H9 (cell line): ENCODE results near the gene SOX21. TPM values are rescaled to one million over a fixed set of nuclear protein-coding genes. Genes with fewer than 3 reads are reported as not detected.

Experiments used
- DNase-seq: peaks from one replicate; pipeline ENCODE4 v3.0.0-alpha.2; 2017
- H2AFZ ChIP-seq: one replicate; pipeline ENCODE4 v1.6.1; 2013; ENCODE audit warnings: mild to moderate bottlenecking, low read length, control low read depth, moderate library complexity
- H2AK5ac ChIP-seq: 2 replicates; pipeline ENCODE4 v1.6.1; 2013; ENCODE audit warnings: low read length, control low read depth, mixed read lengths; ENCODE audit not compliant: insufficient read length
- H2BK120ac ChIP-seq: one replicate; pipeline ENCODE4 v1.6.1; 2013; ENCODE audit warnings: low read depth, mild to moderate bottlenecking, low read length, control low read depth, inconsistent platforms; ENCODE audit not compliant: poor library complexity, severe bottlenecking
- H2BK12ac ChIP-seq: 2 replicates; pipeline ENCODE4 v1.6.1; 2013; ENCODE audit warnings: low read length, control low read depth, mixed read lengths, low read depth; ENCODE audit not compliant: insufficient read length
- H2BK15ac ChIP-seq: 2 replicates; pipeline ENCODE4 v1.6.1; 2013; ENCODE audit warnings: low read depth, low read length, control low read depth
- H2BK20ac ChIP-seq: one replicate; pipeline ENCODE4 v1.6.1; 2013; ENCODE audit warnings: low read depth, mild to moderate bottlenecking, low read length, control low read depth, inconsistent platforms; ENCODE audit not compliant: poor library complexity, severe bottlenecking
- H2BK5ac ChIP-seq: 2 replicates; pipeline ENCODE4 v1.6.1; 2013; ENCODE audit warnings: low read length, control low read depth, mixed read lengths; ENCODE audit not compliant: insufficient read length
- H3K14ac ChIP-seq: 2 replicates; pipeline ENCODE4 v1.6.1; 2013; ENCODE audit warnings: low read length, control low read depth; ENCODE audit not compliant: insufficient read depth
- H3K18ac ChIP-seq: 2 replicates; pipeline ENCODE4 v1.6.1; 2013; ENCODE audit warnings: low read depth, mild to moderate bottlenecking, mixed read lengths, low read length, control low read depth; ENCODE audit not compliant: insufficient read length
- H3K23ac ChIP-seq: 2 replicates; pipeline ENCODE4 v1.6.1; 2013; ENCODE audit warnings: low read length, control low read depth, mixed read lengths, low read depth; ENCODE audit not compliant: insufficient read length
- H3K23me2 ChIP-seq: 2 replicates; pipeline ENCODE4 v1.6.1; 2013; ENCODE audit warnings: low read depth, mild to moderate bottlenecking, mixed read lengths, low read length, control low read depth; ENCODE audit not compliant: insufficient read length, poor library complexity, severe bottlenecking
- H3K27ac ChIP-seq: 2 replicates; pipeline ENCODE4 v1.5.1; 2013; ENCODE audit warnings: low read length, control low read depth, mixed read lengths, low read depth; ENCODE audit not compliant: insufficient read length
- H3K27me3 ChIP-seq: 2 replicates; pipeline ENCODE4 v1.6.1; 2013; ENCODE audit warnings: low read length, control low read depth, inconsistent platforms; ENCODE audit not compliant: insufficient read depth
- H3K4ac ChIP-seq: 2 replicates; pipeline ENCODE4 v1.6.1; 2013; ENCODE audit warnings: low read depth, mild to moderate bottlenecking, control low read depth, inconsistent platforms, low read length, moderate library complexity
- H3K4me1 ChIP-seq: 2 replicates; pipeline ENCODE4 v1.6.1; 2013; ENCODE audit warnings: low read length, control low read depth, inconsistent platforms; ENCODE audit not compliant: insufficient read depth
- H3K4me2 ChIP-seq: 2 replicates; pipeline ENCODE4 v1.6.1; 2013; ENCODE audit warnings: low read length, control low read depth, mixed read lengths; ENCODE audit not compliant: insufficient read length, insufficient read depth
- H3K56ac ChIP-seq: 2 replicates; pipeline ENCODE4 v1.6.1; 2013; ENCODE audit warnings: low read depth, mild to moderate bottlenecking, mixed read lengths, low read length, control low read depth; ENCODE audit not compliant: insufficient read length
- H3K79me1 ChIP-seq: 2 replicates; pipeline ENCODE4 v1.6.1; 2013; ENCODE audit warnings: low read depth, mild to moderate bottlenecking, moderate library complexity, low read length, control low read depth, inconsistent platforms; ENCODE audit not compliant: insufficient read depth, poor library complexity, severe bottlenecking
- H3K79me2 ChIP-seq: 2 replicates; pipeline ENCODE4 v1.6.1; 2013; ENCODE audit warnings: low read length, control low read depth, inconsistent platforms; ENCODE audit not compliant: insufficient read depth
- H3K9ac ChIP-seq: 2 replicates; pipeline ENCODE4 v1.6.1; 2013; ENCODE audit warnings: low read length, control low read depth, mixed read lengths; ENCODE audit not compliant: insufficient read length; ENCODE audit errors: extremely low read depth
- H3K9me3 ChIP-seq: one replicate; pipeline ENCODE4 v1.6.1; 2013; ENCODE audit warnings: low read depth, low read length, inconsistent platforms; ENCODE audit not compliant: control insufficient read depth
- H3T11ph ChIP-seq: one replicate; pipeline ENCODE4 v1.6.1; 2013; ENCODE audit warnings: mild to moderate bottlenecking, low read length, control low read depth, inconsistent platforms
- H4K20me1 ChIP-seq: one replicate; pipeline ENCODE4 v1.6.1; 2013; ENCODE audit not compliant: control insufficient read depth, insufficient read length, insufficient read depth
- H4K5ac ChIP-seq: 2 replicates; pipeline ENCODE4 v1.6.1; 2013; ENCODE audit warnings: low read depth, mild to moderate bottlenecking, mixed read lengths, low read length, control low read depth; ENCODE audit not compliant: insufficient read length
- H4K8ac ChIP-seq: replicated peaks from 2 replicates; pipeline ENCODE4 v1.6.1; 2013; ENCODE audit warnings: low read length, control low read depth, mixed read lengths, low read depth; ENCODE audit not compliant: insufficient read length
- H4K91ac ChIP-seq: 2 replicates; pipeline ENCODE4 v1.6.1; 2013; ENCODE audit warnings: low read depth, mild to moderate bottlenecking, moderate library complexity, mixed read lengths, low read length, control low read depth; ENCODE audit not compliant: insufficient read length
- H3K27ac Mint-ChIP-seq, 3 experiments: 2 replicates in 2 of 3; 3 replicates in 1 of 3; pipeline ENCODE4 v1.8.0; 2020 to 2021; ENCODE audit warnings: mixed read lengths in 3 of 3, mild to moderate bottlenecking in 1 of 3, moderate library complexity in 1 of 3
- H3K27me3 Mint-ChIP-seq: 2 replicates; pipeline ENCODE4 v1.8.0; 2021; ENCODE audit warnings: low read depth, mild to moderate bottlenecking, moderate library complexity, mixed read lengths
- H3K36me3 Mint-ChIP-seq, 3 experiments: 2 replicates in 2 of 3; 3 replicates in 1 of 3; pipeline ENCODE4 v1.8.0; 2020 to 2021; ENCODE audit warnings: low read depth in 3 of 3, mixed read lengths in 3 of 3; ENCODE audit not compliant: insufficient read depth in 1 of 3
- H3K4me1 Mint-ChIP-seq, 2 experiments: 2 replicates each; pipeline ENCODE4 v1.8.0; 2020; ENCODE audit warnings: mixed read lengths in 2 of 2
- H3K4me3 Mint-ChIP-seq, 2 experiments: 2 replicates in 1 of 2; 3 replicates in 1 of 2; pipeline ENCODE4 v1.8.0; 2020 to 2021; ENCODE audit warnings: mild to moderate bottlenecking in 2 of 2, mixed read lengths in 2 of 2, moderate library complexity in 1 of 2
- H3K9me3 Mint-ChIP-seq, 2 experiments: 2 replicates in 1 of 2; 3 replicates in 1 of 2; pipeline ENCODE4 v1.8.0; 2020; ENCODE audit warnings: mild to moderate bottlenecking in 2 of 2, mixed read lengths in 2 of 2, moderate library complexity in 1 of 2
- WGBS: extraction: QIAGEN DNeasy Blood & Tissue Kit; methylation state at CpG from one replicate; pipeline ENCODE4 v1.1.7; 2013; ENCODE audit warnings: missing lambda C conversion rate, low lambda C conversion rate, mixed read lengths; ENCODE audit not compliant: insufficient read length; ENCODE audit errors: extremely low coverage; 5-methylcytosine and 5-hydroxymethylcytosine counted together
- total RNA-seq: library from RNA; stranded (reverse); gene quantifications from 2 replicates; pipeline ENCODE4 v1.2.1, GENCODE V29; 2021
- TF ChIP-seq, protein P1 (sequence below): fragments of 200-600 bp; sonication (generic); conservative IDR thresholded peaks from 3 replicates; pipeline ENCODE4 v1.8.0; 2021; ENCODE audit warnings: antibody characterized with exemption, mild to moderate bottlenecking

SOX21 gene
- total RNA-seq, 1 experiment from 2014 or later = 38.4 TPM

DNA sequence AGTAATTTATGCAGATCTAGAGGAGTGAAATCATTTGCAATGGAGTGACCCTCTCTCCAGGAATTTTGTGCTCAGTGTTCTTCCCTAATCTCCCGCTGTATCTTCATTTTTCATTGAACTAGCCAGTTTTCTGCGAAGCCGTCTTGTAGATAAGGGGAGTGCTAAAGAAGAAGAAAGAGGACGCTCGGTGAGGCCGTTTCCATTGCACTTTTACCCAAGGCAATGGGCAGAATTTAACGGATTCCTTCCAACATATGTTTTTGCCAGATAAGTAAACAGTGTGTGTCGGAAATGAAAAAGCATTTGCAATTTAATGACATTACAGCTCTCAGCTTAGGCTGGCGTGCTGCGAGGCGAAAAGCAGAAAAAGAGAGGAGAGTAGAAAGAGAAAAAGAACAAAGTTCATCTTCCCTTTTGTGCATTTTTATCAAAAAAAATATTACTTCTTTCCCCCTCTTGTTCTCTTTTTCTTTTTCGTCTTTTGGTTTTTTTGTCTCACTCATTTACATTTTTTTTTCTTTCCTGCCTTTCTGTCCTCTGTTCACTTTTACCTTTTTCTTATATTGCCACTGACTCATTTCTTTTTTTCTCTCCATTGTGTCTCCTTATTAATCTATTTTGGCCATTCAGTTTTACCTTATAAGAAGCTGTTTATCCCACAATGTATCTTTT, 49.9 kb downstream of the SOX21 start:
- peak overlapping the region in 1 of 2 experiments; percentile 6; a peak in 1 of 5 replicates for H3K4me3 Mint-ChIP-seq
- Histone ChIP-seq H3K4ac (no peak overlapping the region), H2BK5ac (no peak overlapping the region), H2BK20ac (no peak overlapping the region), H3K79me1 (no peaks in the 10 kb centered on the region), H2BK120ac (no peak overlapping the region), H4K8ac (no peak overlapping the region), H2BK15ac (no peak overlapping the region), H3K9ac (no peak overlapping the region), H3K56ac (no peak overlapping the region), H3K23me2 (no peaks in the 10 kb centered on the region), H3K27me3 (no peaks in the 10 kb centered on the region), H3K79me2 (no peaks in the 10 kb centered on the region), H4K20me1 (no peaks in the 10 kb centered on the region), H3K4me2 (no peak overlapping the region), H3K18ac (no peak overlapping the region), H3K23ac (no peak overlapping the region), H3K27ac (no peak overlapping the region), H4K91ac (no peak overlapping the region), H3K14ac (no peak overlapping the region), H3K9me3 (no peaks in the 10 kb centered on the region), H2BK12ac (no peak overlapping the region), H2AK5ac (no peak overlapping the region), H3T11ph (no peak overlapping the region), H4K5ac (no peak overlapping the region), H3K4me1 (peaks cover 4% of the 10 kb centered on the region; the same call in 1 of the 2 replicates), H2AFZ (no peak overlapping the region)
- no peaks in the 10 kb centered on the region for H3K36me3 Mint-ChIP-seq
- H3K27ac Mint-ChIP-seq = no peak overlapping the region
- H3K4me1 Mint-ChIP-seq = peaks cover 33 to 40% of the 10 kb centered on the region in 2 experiments
- TF ChIP-seq, protein P1, sequence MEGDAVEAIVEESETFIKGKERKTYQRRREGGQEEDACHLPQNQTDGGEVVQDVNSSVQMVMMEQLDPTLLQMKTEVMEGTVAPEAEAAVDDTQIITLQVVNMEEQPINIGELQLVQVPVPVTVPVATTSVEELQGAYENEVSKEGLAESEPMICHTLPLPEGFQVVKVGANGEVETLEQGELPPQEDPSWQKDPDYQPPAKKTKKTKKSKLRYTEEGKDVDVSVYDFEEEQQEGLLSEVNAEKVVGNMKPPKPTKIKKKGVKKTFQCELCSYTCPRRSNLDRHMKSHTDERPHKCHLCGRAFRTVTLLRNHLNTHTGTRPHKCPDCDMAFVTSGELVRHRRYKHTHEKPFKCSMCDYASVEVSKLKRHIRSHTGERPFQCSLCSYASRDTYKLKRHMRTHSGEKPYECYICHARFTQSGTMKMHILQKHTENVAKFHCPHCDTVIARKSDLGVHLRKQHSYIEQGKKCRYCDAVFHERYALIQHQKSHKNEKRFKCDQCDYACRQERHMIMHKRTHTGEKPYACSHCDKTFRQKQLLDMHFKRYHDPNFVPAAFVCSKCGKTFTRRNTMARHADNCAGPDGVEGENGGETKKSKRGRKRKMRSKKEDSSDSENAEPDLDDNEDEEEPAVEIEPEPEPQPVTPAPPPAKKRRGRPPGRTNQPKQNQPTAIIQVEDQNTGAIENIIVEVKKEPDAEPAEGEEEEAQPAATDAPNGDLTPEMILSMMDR = no peak
- H3K27me3 Mint-ChIP-seq = peaks cover 1% of the 10 kb centered on the region
- no peak for DNase-seq
- no CpG with 5 or more reads among the region's 12 CpGs for WGBS
- H3K9me3 Mint-ChIP-seq = no peaks in the 10 kb centered on the region
